Vagina (tissue), 2 donors: ENCODE results near the gene CDC14A. TPM values are rescaled to one million over a fixed set of nuclear protein-coding genes. Genes with fewer than 3 reads are reported as not detected.

Experiments
- DNase-seq, 2 donors: peaks; one replicate each; pipeline ENCODE4 v3.0.0-alpha.2; 2017; ENCODE audit errors: extremely low spot score in 2 of 2
- H3K27ac ChIP-seq: fragments of 200-600 bp; sonication (generic); one replicate; pipeline ENCODE4 v1.5.1; 2019
- H3K27me3 ChIP-seq: fragments of 200-600 bp; sonication (generic); one replicate; pipeline ENCODE4 v1.5.1; 2019
- H3K36me3 ChIP-seq, 2 donors: fragments of 200-600 bp; sonication (generic); one replicate each; pipeline ENCODE4 v1.5.1; 2017 to 2019
- H3K4me1 ChIP-seq: fragments of 200-600 bp; sonication (generic); one replicate; pipeline ENCODE4 v1.5.1; 2019
- H3K4me3 ChIP-seq, 2 donors: fragments of 200-600 bp; sonication (generic); 1 replicate in 1 of 2; 2 replicates in 1 of 2; pipeline ENCODE4 v1.5.1; 2016 to 2019
- H3K9me3 ChIP-seq: fragments of 200-600 bp; sonication (generic); one replicate; pipeline ENCODE4 v1.5.1; 2019
- POLR2A ChIP-seq, 2 donors: fragments of 450-650 bp; IDR thresholded peaks; one replicate each; pipeline ENCODE4 v1.6.1; 2017; ENCODE audit warnings: antibody characterized with exemption in 2 of 2, mild to moderate bottlenecking in 2 of 2, moderate library complexity in 2 of 2
- POLR2AphosphoS5 ChIP-seq, 2 donors: sonication (generic); formaldehyde crosslinking; IDR thresholded peaks; one replicate each; pipeline ENCODE4 v1.9.0; 2017; ENCODE audit warnings: antibody characterized with exemption in 2 of 2, mild to moderate bottlenecking in 2 of 2, low read depth in 1 of 2; ENCODE audit not compliant: insufficient read depth in 1 of 2
- intact Hi-C: fragments of 100-400 bp; cut with DNase I; formaldehyde crosslinking; loops from one replicate; pipeline ENCODE4 v1.15.1; 2023
- total RNA-seq: library from RNA; depleted of rRNA; stranded (reverse); fragments of >200 nt; gene quantifications from one replicate; pipeline ENCODE4 v1.2.3, GENCODE V29; 2016
- TF ChIP-seq, protein P1 (sequence below), 3 experiments: fragments of 450-650 bp in 2 of 3; fragments of 200-600 bp in 1 of 3; sonication (generic) in 1 of 3; IDR thresholded peaks; one replicate each; pipeline ENCODE4 v1.5.1; 2017 to 2019; ENCODE audit warnings: antibody characterized with exemption in 3 of 3, mild to moderate bottlenecking in 2 of 3, moderate library complexity in 2 of 3

CDC14A gene
- total RNA-seq, 1 donor from 2014 or later, result 14.5 TPM

DNA sequence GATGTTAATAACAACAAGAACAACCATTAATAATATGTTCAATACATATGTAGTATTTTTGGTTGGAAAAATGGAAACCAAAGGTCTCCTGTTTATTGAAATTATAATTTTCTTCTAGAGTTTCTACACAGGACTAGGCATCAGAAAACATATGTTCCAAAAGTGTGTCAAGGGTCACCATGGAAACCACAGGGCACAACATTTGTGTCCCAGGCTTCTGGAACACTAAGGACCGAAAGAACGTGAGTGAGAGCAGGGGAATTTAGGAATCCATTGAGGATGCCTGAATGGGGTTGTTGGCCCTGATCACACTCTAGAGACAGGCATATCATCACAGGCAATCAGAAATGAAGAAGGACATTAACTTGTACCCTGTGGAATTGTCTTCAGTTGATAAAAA, 7.5 kb upstream of the CDC14A start:
- intact Hi-C loops, result no loop called here
- H3K27me3 ChIP-seq, result no peaks in the 10 kb centered on the region
- no peaks in the 10 kb centered on the region for H3K4me1 ChIP-seq

DNA sequence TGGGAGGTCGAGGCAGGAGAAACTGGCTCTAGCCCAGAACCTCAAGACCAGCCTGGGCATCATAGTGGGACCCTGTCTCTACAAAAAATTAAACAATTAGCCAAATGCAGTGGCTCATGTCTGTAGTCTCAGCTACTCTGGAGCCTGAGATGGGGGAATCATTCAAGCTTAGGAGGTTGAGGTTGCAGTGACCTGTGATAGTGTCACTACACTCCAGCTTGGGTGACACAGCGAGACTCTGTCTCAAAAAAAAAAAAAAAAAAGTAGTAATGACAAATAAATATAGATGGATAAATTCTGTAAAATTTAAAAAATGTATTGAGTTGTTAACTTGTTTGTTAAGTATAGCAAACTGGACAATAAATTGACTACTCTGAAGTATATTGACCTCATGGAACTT, 5.9 kb upstream of the CDC14A start:
- intact Hi-C loops, result no loop called here

More for the DNA sequence above, 7.5 kb upstream of the CDC14A start:
- Histone ChIP-seq H3K9me3 (no peaks in the 10 kb centered on the region), H3K36me3 (no peaks in the 10 kb centered on the region), H3K27ac (no peak overlapping the region), H3K4me3 (no peak overlapping the region)
- DNase-seq, result no peak
- TF ChIP-seq POLR2AphosphoS5 (IDR thresholded peaks at IDR 0.05; ENCODE audit: insufficient read depth in 1 of 2, low read depth in 1 of 2) (no peak), POLR2A (IDR thresholded peaks at IDR 0.05) (no peak)
- TF ChIP-seq, protein P1, sequence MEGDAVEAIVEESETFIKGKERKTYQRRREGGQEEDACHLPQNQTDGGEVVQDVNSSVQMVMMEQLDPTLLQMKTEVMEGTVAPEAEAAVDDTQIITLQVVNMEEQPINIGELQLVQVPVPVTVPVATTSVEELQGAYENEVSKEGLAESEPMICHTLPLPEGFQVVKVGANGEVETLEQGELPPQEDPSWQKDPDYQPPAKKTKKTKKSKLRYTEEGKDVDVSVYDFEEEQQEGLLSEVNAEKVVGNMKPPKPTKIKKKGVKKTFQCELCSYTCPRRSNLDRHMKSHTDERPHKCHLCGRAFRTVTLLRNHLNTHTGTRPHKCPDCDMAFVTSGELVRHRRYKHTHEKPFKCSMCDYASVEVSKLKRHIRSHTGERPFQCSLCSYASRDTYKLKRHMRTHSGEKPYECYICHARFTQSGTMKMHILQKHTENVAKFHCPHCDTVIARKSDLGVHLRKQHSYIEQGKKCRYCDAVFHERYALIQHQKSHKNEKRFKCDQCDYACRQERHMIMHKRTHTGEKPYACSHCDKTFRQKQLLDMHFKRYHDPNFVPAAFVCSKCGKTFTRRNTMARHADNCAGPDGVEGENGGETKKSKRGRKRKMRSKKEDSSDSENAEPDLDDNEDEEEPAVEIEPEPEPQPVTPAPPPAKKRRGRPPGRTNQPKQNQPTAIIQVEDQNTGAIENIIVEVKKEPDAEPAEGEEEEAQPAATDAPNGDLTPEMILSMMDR (IDR thresholded peaks at IDR 0.05), result no peak

DNA sequence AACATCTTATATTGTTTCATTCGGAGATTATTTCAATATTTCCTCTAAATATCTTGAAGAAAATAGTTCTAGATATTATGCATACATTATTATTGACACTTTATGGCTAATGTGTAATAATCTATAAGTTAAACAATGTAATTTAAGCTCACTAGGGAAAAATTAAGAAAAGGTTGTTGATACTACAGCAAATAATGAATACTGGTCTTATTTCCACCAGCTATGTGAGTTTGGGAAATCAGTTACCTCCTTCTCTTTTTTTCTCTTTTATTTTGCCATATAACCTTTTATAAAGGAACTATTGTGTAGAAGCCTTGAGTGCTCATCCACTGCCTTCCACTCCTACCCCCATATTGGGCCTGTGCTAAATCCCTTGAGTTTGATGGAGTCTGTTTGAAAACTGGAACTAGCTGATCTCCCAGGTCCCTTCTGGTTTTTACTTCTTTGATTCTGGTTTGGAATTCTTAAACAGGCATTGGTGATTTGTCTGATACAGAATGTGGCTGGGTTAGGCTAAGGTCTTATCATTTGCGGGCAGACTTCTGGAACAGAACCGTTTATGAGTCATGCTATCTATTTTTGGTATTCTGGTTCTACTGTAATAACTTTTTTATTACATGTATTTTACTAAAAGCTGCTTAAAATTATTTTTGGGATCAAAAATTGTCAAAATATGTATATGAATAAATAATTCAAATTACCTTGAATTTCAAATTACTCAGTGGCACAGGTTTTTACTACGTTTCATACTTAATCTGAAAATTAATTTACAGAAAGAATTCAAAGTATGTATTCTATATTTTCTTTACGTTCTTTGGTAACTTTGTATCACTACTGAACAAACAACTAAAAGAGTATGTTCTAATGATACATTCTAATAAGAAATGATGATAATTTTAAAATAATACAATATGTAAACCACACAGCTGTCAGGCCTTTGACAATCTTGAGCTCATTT, 5.0 kb upstream of the CDC14A start:
- DNase-seq, result no peak
- H3K9me3 ChIP-seq, result no peaks in the 10 kb centered on the region
- no peak overlapping the region for H3K4me3 ChIP-seq
- TF ChIP-seq POLR2A (IDR thresholded peaks at IDR 0.05), result no peak
- TF ChIP-seq POLR2AphosphoS5 (IDR thresholded peaks at IDR 0.05; ENCODE audit: insufficient read depth in 1 of 2, low read depth in 1 of 2), result no peak
- TF ChIP-seq, protein P1 (IDR thresholded peaks at IDR 0.05), result no peak
- intact Hi-C loops, result no loop called here
- no peaks in the 10 kb centered on the region for H3K36me3 ChIP-seq
- no peaks in the 10 kb centered on the region for H3K4me1 ChIP-seq
- H3K27ac ChIP-seq, result no peak overlapping the region
- H3K27me3 ChIP-seq, result no peaks in the 10 kb centered on the region

More for the DNA sequence above, 5.9 kb upstream of the CDC14A start:
- H3K4me3 ChIP-seq, result no peak overlapping the region
- H3K36me3 ChIP-seq, result no peaks in the 10 kb centered on the region
- TF ChIP-seq POLR2AphosphoS5 (IDR thresholded peaks at IDR 0.05; ENCODE audit: insufficient read depth in 1 of 2, low read depth in 1 of 2), result no peak
- TF ChIP-seq, protein P1 (IDR thresholded peaks at IDR 0.05), result no peak
- TF ChIP-seq POLR2A (IDR thresholded peaks at IDR 0.05), result no peak
- H3K27me3 ChIP-seq, result no peaks in the 10 kb centered on the region
- H3K9me3 ChIP-seq, result no peaks in the 10 kb centered on the region
- H3K27ac ChIP-seq, result no peak overlapping the region
- no peaks in the 10 kb centered on the region for H3K4me1 ChIP-seq
- DNase-seq, result no peak

DNA sequence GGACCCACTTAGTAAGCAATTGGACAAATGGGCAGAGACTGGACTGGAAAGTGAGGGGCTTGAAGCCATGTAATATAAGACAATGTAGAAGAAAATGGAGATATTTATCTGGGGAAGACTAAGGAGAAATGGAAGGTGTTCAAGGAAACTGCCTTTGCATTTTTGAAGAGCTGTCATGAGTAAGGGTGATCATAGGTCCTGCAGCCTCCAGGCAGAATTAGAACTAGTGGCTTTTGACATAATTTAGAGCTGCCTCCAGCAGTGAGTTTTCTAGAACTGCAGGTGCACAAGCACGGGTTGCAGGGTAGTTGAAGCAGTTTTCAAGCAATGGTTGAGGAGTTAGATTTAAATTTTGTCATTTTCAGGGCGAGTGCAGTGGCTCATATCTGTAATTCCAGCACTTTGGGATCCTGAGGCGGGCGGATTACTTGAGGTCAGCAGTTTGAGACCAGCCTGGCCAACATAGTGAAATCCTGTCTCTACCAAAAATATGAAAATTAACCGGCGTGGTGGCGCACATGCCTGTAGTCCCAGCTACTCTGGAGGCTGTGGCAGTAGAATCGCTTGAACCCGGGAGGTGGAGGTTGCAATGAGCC, 3.7 kb upstream of the CDC14A start:
- TF ChIP-seq POLR2AphosphoS5 (IDR thresholded peaks at IDR 0.05; ENCODE audit: insufficient read depth in 1 of 2, low read depth in 1 of 2) (no peak), POLR2A (IDR thresholded peaks at IDR 0.05) (no peak)
- TF ChIP-seq, protein P1 (IDR thresholded peaks at IDR 0.05), result no peak
- intact Hi-C loops, result no loop called here
- H3K27me3 ChIP-seq, result no peaks in the 10 kb centered on the region
- H3K4me3 ChIP-seq, result no peak overlapping the region
- DNase-seq, result no peak
- peaks cover 5% of the 10 kb centered on the region for H3K4me1 ChIP-seq
- no peaks in the 10 kb centered on the region for H3K9me3 ChIP-seq
- no peaks in the 10 kb centered on the region for H3K36me3 ChIP-seq
- no peak overlapping the region for H3K27ac ChIP-seq
